ENCODE measurements around the gene PLEKHA7.
A peak's percentile ranks its signal among the peaks of the same experiment; 100 is the strongest.

Gene PLEKHA7

GRCh38 chr11:16799221-16799620 is 215.0 kb downstream of the PLEKHA7 start:
- H3K4me1 ChIP-seq, result no peaks in the 10 kb centered on the region
- TF ChIP-seq, protein P1, sequence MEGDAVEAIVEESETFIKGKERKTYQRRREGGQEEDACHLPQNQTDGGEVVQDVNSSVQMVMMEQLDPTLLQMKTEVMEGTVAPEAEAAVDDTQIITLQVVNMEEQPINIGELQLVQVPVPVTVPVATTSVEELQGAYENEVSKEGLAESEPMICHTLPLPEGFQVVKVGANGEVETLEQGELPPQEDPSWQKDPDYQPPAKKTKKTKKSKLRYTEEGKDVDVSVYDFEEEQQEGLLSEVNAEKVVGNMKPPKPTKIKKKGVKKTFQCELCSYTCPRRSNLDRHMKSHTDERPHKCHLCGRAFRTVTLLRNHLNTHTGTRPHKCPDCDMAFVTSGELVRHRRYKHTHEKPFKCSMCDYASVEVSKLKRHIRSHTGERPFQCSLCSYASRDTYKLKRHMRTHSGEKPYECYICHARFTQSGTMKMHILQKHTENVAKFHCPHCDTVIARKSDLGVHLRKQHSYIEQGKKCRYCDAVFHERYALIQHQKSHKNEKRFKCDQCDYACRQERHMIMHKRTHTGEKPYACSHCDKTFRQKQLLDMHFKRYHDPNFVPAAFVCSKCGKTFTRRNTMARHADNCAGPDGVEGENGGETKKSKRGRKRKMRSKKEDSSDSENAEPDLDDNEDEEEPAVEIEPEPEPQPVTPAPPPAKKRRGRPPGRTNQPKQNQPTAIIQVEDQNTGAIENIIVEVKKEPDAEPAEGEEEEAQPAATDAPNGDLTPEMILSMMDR (IDR thresholded peaks at IDR 0.05), result no peak
- DNase-seq, result no peak

GRCh38 chr11:16797776-16798175 is 216.4 kb downstream of the PLEKHA7 start:
- Histone ChIP-seq H3K9me3 (no peaks in the 10 kb centered on the region), H3K4me3 (no peak overlapping the region), H3K36me3 (peaks cover 0 to 32% (median 0%) of the 10 kb centered on the region in 3 donors), H3K27ac (no peak overlapping the region), H3K4me1 (peaks cover 0 to 12% (median 10%) of the 10 kb centered on the region in 4 donors), H3K27me3 (no peaks in the 10 kb centered on the region)
- DNase-seq, result no peak
- TF ChIP-seq, protein P1 (IDR thresholded peaks at IDR 0.05), result no peak
- intact Hi-C loops (cut with DNase I; ENCODE audit: low total_unique reads), result no loop called here

More at GRCh38 chr11:16799221-16799620, 215.0 kb downstream of the PLEKHA7 start:
- Histone ChIP-seq H3K4me3 (no peak overlapping the region), H3K27me3 (no peaks in the 10 kb centered on the region), H3K36me3 (peaks cover 0 to 36% (median 0%) of the 10 kb centered on the region in 3 donors), H3K9me3 (no peaks in the 10 kb centered on the region), H3K27ac (no peak overlapping the region)
- intact Hi-C loops (cut with DNase I; ENCODE audit: low total_unique reads), result no loop called here

DNA sequence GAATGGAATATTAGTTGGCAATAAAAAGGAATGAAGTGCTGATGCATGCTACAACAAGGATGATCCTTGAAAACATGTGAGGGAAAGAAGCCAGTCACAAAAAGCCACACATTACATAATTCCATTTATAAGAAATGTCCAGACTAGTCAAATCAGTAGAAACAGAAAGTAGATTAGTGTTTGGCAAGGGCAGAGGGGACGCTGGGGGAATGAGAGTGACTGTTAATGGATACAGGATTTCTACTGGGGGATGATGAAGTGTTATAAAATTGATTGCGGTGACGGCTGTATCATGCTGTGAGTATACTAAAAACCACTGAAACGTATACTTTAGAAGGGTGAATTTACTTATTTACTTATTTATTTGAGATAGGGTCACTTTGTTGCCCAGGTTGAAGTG is 217.9 kb downstream of the PLEKHA7 start:
- intact Hi-C loops (cut with DNase I; ENCODE audit: low total_unique reads), result no loop called here
- Histone ChIP-seq H3K9me3 (no peaks in the 10 kb centered on the region), H3K36me3 (peaks cover 0 to 18% (median 0%) of the 10 kb centered on the region in 3 donors), H3K4me3 (no peak overlapping the region), H3K27me3 (no peaks in the 10 kb centered on the region), H3K27ac (no peak overlapping the region), H3K4me1 (peaks cover 0 to 26% (median 16%) of the 10 kb centered on the region in 4 donors)
- TF ChIP-seq, protein P1 (IDR thresholded peaks at IDR 0.05), result no peak
- DNase-seq, result no peak

GRCh38 chr11:16795146-16795545 is 219.1 kb downstream of the PLEKHA7 start:
- no peaks in the 10 kb centered on the region for H3K9me3 ChIP-seq
- no peaks in the 10 kb centered on the region for H3K27me3 ChIP-seq
- no peak overlapping the region for H3K27ac ChIP-seq
- peaks cover 0 to 37% (median 26%) of the 10 kb centered on the region in 4 donors for H3K4me1 ChIP-seq
- TF ChIP-seq, protein P1 (IDR thresholded peaks at IDR 0.05), result no peak
- DNase-seq, result peak in 1 of 2 donors; percentile 64
- peaks cover 0 to 16% (median 0%) of the 10 kb centered on the region in 3 donors for H3K36me3 ChIP-seq
- H3K4me3 ChIP-seq, result no peak overlapping the region
- intact Hi-C loops (cut with DNase I; ENCODE audit: low total_unique reads), result no loop called here

DNA sequence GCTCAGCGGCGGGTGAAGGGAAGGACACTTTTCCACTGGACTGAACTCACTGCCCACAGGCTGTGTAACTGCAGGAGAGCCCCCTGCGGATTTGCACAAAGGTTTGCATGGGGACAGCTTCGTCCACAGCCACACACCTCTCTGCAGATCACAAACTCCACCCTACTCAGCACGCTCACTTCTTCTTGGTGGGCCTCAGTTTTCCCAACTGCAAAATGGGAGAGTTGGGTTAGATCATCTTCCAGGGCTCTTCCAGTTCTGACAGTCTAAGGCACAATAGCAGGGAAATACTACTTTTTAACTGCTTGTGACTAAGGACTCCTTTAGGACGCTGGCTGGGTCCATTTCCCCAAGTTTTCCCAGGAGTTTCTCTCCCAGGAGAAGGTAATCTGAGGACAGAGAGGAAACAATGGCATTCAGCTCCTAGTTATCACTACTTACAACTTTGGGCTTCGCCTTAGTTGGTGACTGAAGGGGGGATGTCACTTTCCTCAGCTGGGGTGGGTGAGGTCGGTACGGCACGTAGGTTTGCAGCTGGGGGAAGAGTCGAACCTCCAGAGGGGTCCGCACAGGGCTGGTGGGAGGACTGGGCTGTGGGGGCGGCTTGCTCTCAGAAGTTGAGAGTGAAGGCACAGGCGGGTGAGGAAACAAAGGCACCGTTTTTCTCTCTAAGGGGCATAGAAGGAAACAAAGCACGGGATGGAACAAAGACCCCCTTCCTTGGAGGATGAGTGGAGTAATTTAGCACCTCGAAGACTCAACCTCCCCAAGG is 220.0 kb downstream of the PLEKHA7 start:
- H3K9me3 ChIP-seq, result no peaks in the 10 kb centered on the region
- DNase-seq, result no peak
- peaks cover 0 to 14% (median 0%) of the 10 kb centered on the region in 3 donors for H3K36me3 ChIP-seq
- TF ChIP-seq, protein P1 (IDR thresholded peaks at IDR 0.05), result no peak
- no peak overlapping the region for H3K27ac ChIP-seq
- H3K4me3 ChIP-seq, result no peak overlapping the region
- no peaks in the 10 kb centered on the region for H3K27me3 ChIP-seq
- H3K4me1 ChIP-seq, result peaks cover 0 to 38% (median 26%) of the 10 kb centered on the region in 4 donors
- intact Hi-C loops (cut with DNase I; ENCODE audit: low total_unique reads), result no loop called here

Data from tibial artery (tissue), 4 donors.